ENCODE results near the gene B4GALT5.
"Not testable (repeated sequence)": the region's sequence is repeated elsewhere in the genome, so short reads cannot be mapped to it uniquely, and the experiment has no call there.

B4GALT5 gene, protein sequence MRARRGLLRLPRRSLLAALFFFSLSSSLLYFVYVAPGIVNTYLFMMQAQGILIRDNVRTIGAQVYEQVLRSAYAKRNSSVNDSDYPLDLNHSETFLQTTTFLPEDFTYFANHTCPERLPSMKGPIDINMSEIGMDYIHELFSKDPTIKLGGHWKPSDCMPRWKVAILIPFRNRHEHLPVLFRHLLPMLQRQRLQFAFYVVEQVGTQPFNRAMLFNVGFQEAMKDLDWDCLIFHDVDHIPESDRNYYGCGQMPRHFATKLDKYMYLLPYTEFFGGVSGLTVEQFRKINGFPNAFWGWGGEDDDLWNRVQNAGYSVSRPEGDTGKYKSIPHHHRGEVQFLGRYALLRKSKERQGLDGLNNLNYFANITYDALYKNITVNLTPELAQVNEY

GRCh38 chr20:49713753-49714712 is at the start of gene B4GALT5:
Gene B4GALT5, minus strand, starts transcription at chr20:49713878. Its CDS starts 188 bp downstream, at chr20:49713690.
- peak; percentile 53 for DNase-seq

- no peak for DNase-seq
Measured at GRCh38 chr20:49762940-49763766, 49.5 kb upstream of the B4GALT5 start.

GRCh38 chr20:49761888-49762287 is 48.2 kb upstream of the B4GALT5 start:
- not testable (repeated sequence) for DNase-seq

GRCh38 chr20:49759266-49759950 is 45.7 kb upstream of the B4GALT5 start:
- DNase-seq: no peak

GRCh38 chr20:49758781-49759180 is 45.1 kb upstream of the B4GALT5 start:
- DNase-seq: no peak

- DNase-seq: no peak
Measured at GRCh38 chr20:49757597-49757996, 43.9 kb upstream of the B4GALT5 start.

- no peak for DNase-seq
Measured at GRCh38 chr20:49756241-49756640, 42.6 kb upstream of the B4GALT5 start.

DNA sequence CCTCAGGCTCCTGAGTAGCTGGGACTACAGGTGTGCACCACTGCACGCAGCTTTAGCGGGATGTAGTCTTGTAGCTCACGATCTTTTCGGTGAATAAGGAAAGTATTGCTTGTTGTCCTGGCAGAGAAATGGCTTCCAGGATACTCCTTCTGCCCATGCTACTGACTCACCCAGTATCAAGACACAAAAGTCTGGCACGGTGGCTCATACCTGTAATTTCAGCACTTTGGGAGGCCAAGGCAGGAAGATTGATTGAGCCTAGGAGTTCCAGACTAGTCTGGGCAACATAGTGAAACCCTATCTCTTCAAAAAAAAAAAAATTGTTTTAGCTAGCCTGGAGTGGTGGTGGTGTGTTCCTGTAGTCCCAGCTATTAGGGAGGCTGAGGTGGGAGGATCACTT is 40.9 kb upstream of the B4GALT5 start:
- DNase-seq: no peak

- DNase-seq: no peak
Measured at GRCh38 chr20:49753133-49753532, 39.5 kb upstream of the B4GALT5 start.

- no peak for DNase-seq
Measured at GRCh38 chr20:49752201-49752903, 38.7 kb upstream of the B4GALT5 start.

GRCh38 chr20:49751397-49751736 is 37.7 kb upstream of the B4GALT5 start:
- no peak for DNase-seq

DNA sequence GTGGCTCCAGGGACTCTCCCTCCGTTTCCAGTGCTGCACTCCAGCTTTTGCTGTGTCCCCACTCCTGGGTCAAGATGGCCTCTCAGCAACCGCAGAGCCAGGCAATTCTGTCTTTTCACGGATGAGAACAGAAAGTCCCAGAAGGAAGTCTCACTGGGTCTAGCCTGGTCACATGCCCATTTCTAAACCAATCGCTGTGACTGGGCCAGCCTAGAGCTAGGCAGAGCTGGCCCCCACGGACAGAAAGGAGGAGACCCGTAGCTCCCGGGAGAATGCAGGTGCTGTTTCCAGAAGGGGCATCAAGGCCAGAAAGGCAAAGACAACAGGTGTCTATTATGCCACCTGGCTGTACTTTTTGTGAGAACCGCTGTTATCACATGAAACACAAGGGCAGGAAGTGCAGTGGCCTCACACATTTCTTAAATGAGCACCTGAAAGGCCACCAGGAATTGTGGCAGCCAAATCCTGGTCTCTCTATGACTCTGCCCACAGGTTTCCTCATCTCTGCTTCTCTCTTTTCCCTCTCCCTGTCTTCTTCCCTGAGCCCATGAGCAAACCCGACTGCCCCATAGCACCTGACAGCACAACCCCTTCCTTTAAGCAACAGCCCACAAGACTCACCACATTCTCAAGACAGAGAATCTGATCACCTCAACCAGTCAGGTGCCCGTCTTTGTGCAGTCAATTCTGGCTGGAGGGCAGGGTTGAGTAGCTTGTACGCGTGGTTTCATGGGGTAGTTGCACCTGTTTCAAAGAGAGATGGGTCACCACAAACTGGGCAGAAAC is 37.1 kb upstream of the B4GALT5 start:
- no peak for DNase-seq

GRCh38 chr20:49749625-49750024 is 35.9 kb upstream of the B4GALT5 start:
- DNase-seq: no peak

GRCh38 chr20:49748525-49748838 is 34.8 kb upstream of the B4GALT5 start:
- DNase-seq: no peak

GRCh38 chr20:49747707-49748524 is 34.2 kb upstream of the B4GALT5 start:
- no peak for DNase-seq

- DNase-seq: no peak
Measured at GRCh38 chr20:49742948-49743347, 29.3 kb upstream of the B4GALT5 start.

- no peak for DNase-seq
Measured at GRCh38 chr20:49741977-49742376, 28.3 kb upstream of the B4GALT5 start.

DNA sequence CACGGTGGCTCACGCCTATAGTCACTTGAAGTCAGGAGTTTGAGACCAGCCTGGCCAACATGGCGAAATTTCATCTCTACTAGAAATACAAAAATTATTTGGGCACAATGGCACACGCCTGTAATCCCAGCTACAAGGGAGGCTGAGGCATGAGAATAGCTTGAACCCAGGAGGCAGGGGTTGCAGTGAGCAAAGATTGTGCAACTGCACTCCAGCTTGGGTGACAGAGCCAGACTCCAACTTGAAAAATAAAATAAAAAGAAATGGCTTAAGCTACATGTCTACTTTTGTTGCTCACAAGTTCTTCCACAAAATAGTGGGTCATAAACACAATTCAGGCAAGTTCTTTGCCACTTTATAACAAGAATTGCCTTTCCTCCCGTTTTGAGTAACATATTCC is 27.1 kb upstream of the B4GALT5 start:
- DNase-seq: no peak

- no peak for DNase-seq
Measured at GRCh38 chr20:49739042-49739441, 25.4 kb upstream of the B4GALT5 start.

- no peak for DNase-seq
Measured at GRCh38 chr20:49737260-49737659, 23.6 kb upstream of the B4GALT5 start.
